Sigmoid colon (tissue), 7 donors: Measurements from ENCODE around the gene INSM2. TPM values are rescaled to one million over a fixed set of nuclear protein-coding genes. Genes with fewer than 3 reads are reported as not detected.

ENCODE experiments used
- DNase-seq: peaks from one replicate; pipeline ENCODE4 v3.0.0-alpha.2; 2019
- H3K27ac ChIP-seq, 4 donors: fragments of 200-600 bp; sonication (generic); one replicate each; pipeline ENCODE4 v1.5.1; 2016 to 2019; ENCODE audit warnings: mild to moderate bottlenecking in 1 of 4
- H3K27me3 ChIP-seq, 3 donors: fragments of 200-600 bp; sonication (generic); one replicate each; pipeline ENCODE4 v1.5.1; 2019; ENCODE audit warnings: mild to moderate bottlenecking in 1 of 3
- H3K36me3 ChIP-seq, 4 donors: fragments of 200-600 bp; sonication (generic); one replicate each; pipeline ENCODE4 v1.5.1; 2016 to 2019
- H3K4me1 ChIP-seq, 4 donors: fragments of 200-600 bp; sonication (generic); one replicate each; pipeline ENCODE4 v1.5.1; 2017 to 2019
- H3K4me3 ChIP-seq, 4 donors: fragments of 200-600 bp; sonication (generic); one replicate each; pipeline ENCODE4 v1.5.1; 2017 to 2019; ENCODE audit warnings: mild to moderate bottlenecking in 2 of 4, moderate library complexity in 1 of 4
- H3K9me3 ChIP-seq, 4 donors: fragments of 200-600 bp in 3 of 4; sonication (generic) in 3 of 4; one replicate each; pipeline versions ENCODE4 v1.5.1 to v1.6.1; 2013 to 2019
- CTCF ChIP-seq, 4 experiments: fragments of 450-650 bp in 3 of 4; fragments of 200-600 bp in 1 of 4; IDR thresholded peaks; one replicate each; pipeline ENCODE4 v1.5.1; 2016 to 2019; ENCODE audit warnings: antibody characterized with exemption in 4 of 4, mild to moderate bottlenecking in 3 of 4, moderate library complexity in 2 of 4
- EP300 ChIP-seq, 4 donors: sonication (generic); formaldehyde crosslinking; IDR thresholded peaks; one replicate each; pipeline ENCODE4 v1.6.1; 2017; ENCODE audit warnings: antibody characterized with exemption in 4 of 4
- POLR2A ChIP-seq, 2 donors: fragments of 450-650 bp; IDR thresholded peaks; one replicate each; pipeline ENCODE4 v1.6.1; 2016; ENCODE audit warnings: antibody characterized with exemption in 2 of 2, mild to moderate bottlenecking in 2 of 2, moderate library complexity in 2 of 2
- POLR2AphosphoS5 ChIP-seq, 4 donors: sonication (generic); formaldehyde crosslinking; IDR thresholded peaks; one replicate each; pipeline ENCODE4 v1.6.1; 2017; ENCODE audit warnings: antibody characterized with exemption in 4 of 4
- WGBS, 2 donors: extraction: QIAGEN DNeasy Blood & Tissue Kit; methylation state at CpG; one replicate each; pipeline ENCODE4 v1.1.7; 2013; 5-methylcytosine and 5-hydroxymethylcytosine counted together
- intact Hi-C: fragments of 100-400 bp; cut with DNase I; formaldehyde crosslinking; loops from one replicate; pipeline ENCODE4 v1.15.1; 2023
- polyA plus RNA-seq, 3 donors: library from polyadenylated mRNA; stranded (reverse); fragments of 200-250 nt; gene quantifications; one replicate each; pipeline ENCODE4 v1.2.3, GENCODE V29; 2013
- total RNA-seq, 4 donors: library from RNA; depleted of rRNA; stranded (reverse); fragments of >200 nt; gene quantifications; one replicate each; pipeline ENCODE4 v1.1.0, GENCODE V29; 2016
- donor health status: healthy with polysubstance abuse.
- donor health status: Bipolar disorder and iron deficiency.
- donor health status: healthy.

The INSM2 gene
- total and polyA plus RNA-seq, 7 donors: 0.03 TPM; not detected in 6

- no peaks in the 10 kb centered on the region for H3K4me1 ChIP-seq
- H3K27ac ChIP-seq: no peak overlapping the region
- WGBS, 2 donors: 90 to 91% methylated on average over 4 of the region's 4 CpGs
- DNase-seq: no peak
- H3K36me3 ChIP-seq: no peaks in the 10 kb centered on the region
- no peaks in the 10 kb centered on the region for H3K27me3 ChIP-seq
- intact Hi-C loops: no loop called here
- no peaks in the 10 kb centered on the region for H3K9me3 ChIP-seq
- TF ChIP-seq POLR2A (IDR thresholded peaks at IDR 0.05) (no peak), CTCF (IDR thresholded peaks at IDR 0.05) (no peak), POLR2AphosphoS5 (IDR thresholded peaks at IDR 0.05) (no peak), EP300 (IDR thresholded peaks at IDR 0.05) (no peak)
- no peak overlapping the region for H3K4me3 ChIP-seq
Measured at GRCh38 chr14:35512765-35513164, 21.2 kb upstream of the INSM2 start.

- no peaks in the 10 kb centered on the region for H3K9me3 ChIP-seq
- no peaks in the 10 kb centered on the region for H3K36me3 ChIP-seq
- H3K4me3 ChIP-seq: no peak overlapping the region
- no peak for TF ChIP-seq EP300 (IDR thresholded peaks at IDR 0.05)
- no peak for TF ChIP-seq POLR2A (IDR thresholded peaks at IDR 0.05)
- TF ChIP-seq POLR2AphosphoS5 (IDR thresholded peaks at IDR 0.05): no peak
- no peak for TF ChIP-seq CTCF (IDR thresholded peaks at IDR 0.05)
- H3K4me1 ChIP-seq: no peaks in the 10 kb centered on the region
- DNase-seq: no peak
- H3K27me3 ChIP-seq: no peaks in the 10 kb centered on the region
- intact Hi-C loops: no loop called here
- no peak overlapping the region for H3K27ac ChIP-seq
- WGBS, 2 donors: 89 to 95% methylated on average over 1 of the region's 1 CpG
Measured at GRCh38 chr14:35515916-35516315, 18.0 kb upstream of the INSM2 start.

GRCh38 chr14:35519986-35520385 is 14.0 kb upstream of the INSM2 start:
- Histone ChIP-seq H3K4me3 (no peak overlapping the region), H3K4me1 (no peaks in the 10 kb centered on the region), H3K27me3 (no peaks in the 10 kb centered on the region), H3K36me3 (no peaks in the 10 kb centered on the region), H3K9me3 (no peaks in the 10 kb centered on the region), H3K27ac (no peak overlapping the region)
- no peak for DNase-seq
- TF ChIP-seq EP300 (IDR thresholded peaks at IDR 0.05) (no peak), CTCF (IDR thresholded peaks at IDR 0.05) (no peak), POLR2A (IDR thresholded peaks at IDR 0.05) (no peak), POLR2AphosphoS5 (IDR thresholded peaks at IDR 0.05) (no peak)
- intact Hi-C loops: no loop called here
- 71 to 79% methylated on average over 2 of the region's 2 CpGs for WGBS, 2 donors

GRCh38 chr14:35525695-35526094 is 8.3 kb upstream of the INSM2 start:
- WGBS, 2 donors: 94% methylated on average over 3 of the region's 3 CpGs
- intact Hi-C loops: no loop called here
- Histone ChIP-seq H3K4me1 (no peaks in the 10 kb centered on the region), H3K9me3 (peaks cover 0 to 5% (median 0%) of the 10 kb centered on the region in 4 donors), H3K27ac (no peak overlapping the region), H3K4me3 (no peak overlapping the region), H3K36me3 (no peaks in the 10 kb centered on the region), H3K27me3 (peaks cover 0 to 23% (median 0%) of the 10 kb centered on the region in 3 donors)
- no peak for TF ChIP-seq POLR2A (IDR thresholded peaks at IDR 0.05)
- TF ChIP-seq CTCF (IDR thresholded peaks at IDR 0.05): no peak
- TF ChIP-seq POLR2AphosphoS5 (IDR thresholded peaks at IDR 0.05): no peak
- no peak for TF ChIP-seq EP300 (IDR thresholded peaks at IDR 0.05)
- no peak for DNase-seq

GRCh38 chr14:35526962-35527361 is 7.0 kb upstream of the INSM2 start:
- peaks cover 0 to 5% (median 0%) of the 10 kb centered on the region in 4 donors for H3K9me3 ChIP-seq
- intact Hi-C loops: no loop called here
- no peak overlapping the region for H3K27ac ChIP-seq
- H3K36me3 ChIP-seq: no peaks in the 10 kb centered on the region
- no peak for DNase-seq
- TF ChIP-seq CTCF (IDR thresholded peaks at IDR 0.05): no peak
- no peak for TF ChIP-seq POLR2AphosphoS5 (IDR thresholded peaks at IDR 0.05)
- no peak for TF ChIP-seq POLR2A (IDR thresholded peaks at IDR 0.05)
- TF ChIP-seq EP300 (IDR thresholded peaks at IDR 0.05): no peak
- no peak overlapping the region for H3K4me3 ChIP-seq
- peaks cover 0 to 34% (median 2%) of the 10 kb centered on the region in 3 donors for H3K27me3 ChIP-seq
- WGBS, 2 donors: 72 to 85% methylated on average over 2 of the region's 2 CpGs
- H3K4me1 ChIP-seq: no peaks in the 10 kb centered on the region
